Right lobe of liver (tissue), 6 donors: ENCODE measurements around the gene RASGRF2. TPM values are rescaled to one million over a fixed set of nuclear protein-coding genes. Genes with fewer than 3 reads are reported as not detected.

Experiments
- ATAC-seq, 4 donors: fragments of 200-7000 bp; cut with Tn5 transposase; one replicate each; pipeline ENCODE4 v1.9.1; 2020; ENCODE audit warnings: mild to moderate bottlenecking in 4 of 4, moderate library complexity in 4 of 4
- DNase-seq, 3 donors: peaks; one replicate each; pipeline ENCODE4 v3.0.0-alpha.2; 2020
- H3K27ac ChIP-seq, 3 donors: fragments of 200-600 bp; one replicate each; pipeline ENCODE4 v1.8.0; 2022
- H3K27me3 ChIP-seq, 2 donors: fragments of 200-600 bp; one replicate each; pipeline ENCODE4 v1.8.0; 2022
- H3K36me3 ChIP-seq, 4 donors: fragments of 200-600 bp; sonication (generic) in 1 of 4; one replicate each; pipeline versions ENCODE4 v1.5.1 to v1.8.0; 2017 to 2022; ENCODE audit warnings: control low read depth in 1 of 4
- H3K4me1 ChIP-seq, 4 donors: fragments of 200-600 bp; sonication (generic) in 1 of 4; one replicate each; pipeline versions ENCODE4 v1.5.1 to v1.8.0; 2017 to 2022; ENCODE audit warnings: control low read depth in 1 of 4
- H3K4me3 ChIP-seq, 3 donors: fragments of 200-600 bp; one replicate each; pipeline ENCODE4 v1.8.0; 2022
- H3K9me3 ChIP-seq, 4 donors: fragments of 200-600 bp; sonication (generic) in 1 of 4; one replicate each; pipeline versions ENCODE4 v1.5.1 to v1.8.0; 2017 to 2022; ENCODE audit warnings: control low read depth in 1 of 4
- POLR2A ChIP-seq: fragments of 450-650 bp; IDR thresholded peaks from one replicate; pipeline ENCODE4 v1.6.1; 2017; ENCODE audit warnings: antibody characterized with exemption, mild to moderate bottlenecking
- WGBS: methylation state at CpG from one replicate; pipeline ENCODE4 v1.1.6; 2018; ENCODE audit warnings: low coverage, low lambda C conversion rate; ENCODE audit not compliant: insufficient coverage; ENCODE audit errors: missing lambda C conversion rate; 5-methylcytosine and 5-hydroxymethylcytosine counted together
- intact Hi-C, 2 donors: fragments of 100-400 bp; cut with DNase I; formaldehyde crosslinking; loops; one replicate each; pipeline versions ENCODE4 v1.11.2 to v1.14.1; 2022
- total RNA-seq, 6 experiments: library from RNA; depleted of rRNA in 2 of 6; stranded (reverse); fragments of >200 nt in 2 of 6; fragmentation: NEBNext Ultra II Directional in 3 of 6; extraction: Animal tissue kit (Norgen Biotek cat#: 25700) in 3 of 6; gene quantifications; one replicate each; pipeline versions ENCODE4 v1.1.0 to v1.2.4, GENCODE V29; 2016 to 2023
- TF ChIP-seq, protein P1 (sequence below), 4 donors: fragments of 200-600 bp in 3 of 4; fragments of 450-650 bp in 1 of 4; IDR thresholded peaks; one replicate each; pipeline versions ENCODE4 v1.5.1 to v1.8.0; 2016 to 2022; ENCODE audit warnings: antibody characterized with exemption in 4 of 4, mild to moderate bottlenecking in 2 of 4
- donor health status: DM: no; HTN: yes; CAD: no.
- donor health status: DM: no; HTN: no; CAD: no.
- donor health status: DM: no; HTN: no; CAD: no.
- donor health status: DM: no; HTN: yes; CAD: no.
- donor health status: DM: no; HTN: yes; CAD: no.

RASGRF2 gene
- total RNA-seq, 6 experiments from 2014 or later, result 0.20 to 0.61 (median 0.36) TPM

GRCh38 chr5:81058121-81058520, 98.0 kb downstream of the RASGRF2 start:
- DNase-seq (no peak), ATAC-seq (no peak)
- no peak overlapping the region for H3K27ac ChIP-seq
- intact Hi-C loops, result no loop called here
- no peaks in the 10 kb centered on the region for H3K36me3 ChIP-seq
- WGBS, result 93% methylated on average over 1 of the region's 1 CpG
- H3K4me3 ChIP-seq, result no peak overlapping the region
- H3K4me1 ChIP-seq, result no peaks in the 10 kb centered on the region
- no peaks in the 10 kb centered on the region for H3K9me3 ChIP-seq
- TF ChIP-seq, protein P1, sequence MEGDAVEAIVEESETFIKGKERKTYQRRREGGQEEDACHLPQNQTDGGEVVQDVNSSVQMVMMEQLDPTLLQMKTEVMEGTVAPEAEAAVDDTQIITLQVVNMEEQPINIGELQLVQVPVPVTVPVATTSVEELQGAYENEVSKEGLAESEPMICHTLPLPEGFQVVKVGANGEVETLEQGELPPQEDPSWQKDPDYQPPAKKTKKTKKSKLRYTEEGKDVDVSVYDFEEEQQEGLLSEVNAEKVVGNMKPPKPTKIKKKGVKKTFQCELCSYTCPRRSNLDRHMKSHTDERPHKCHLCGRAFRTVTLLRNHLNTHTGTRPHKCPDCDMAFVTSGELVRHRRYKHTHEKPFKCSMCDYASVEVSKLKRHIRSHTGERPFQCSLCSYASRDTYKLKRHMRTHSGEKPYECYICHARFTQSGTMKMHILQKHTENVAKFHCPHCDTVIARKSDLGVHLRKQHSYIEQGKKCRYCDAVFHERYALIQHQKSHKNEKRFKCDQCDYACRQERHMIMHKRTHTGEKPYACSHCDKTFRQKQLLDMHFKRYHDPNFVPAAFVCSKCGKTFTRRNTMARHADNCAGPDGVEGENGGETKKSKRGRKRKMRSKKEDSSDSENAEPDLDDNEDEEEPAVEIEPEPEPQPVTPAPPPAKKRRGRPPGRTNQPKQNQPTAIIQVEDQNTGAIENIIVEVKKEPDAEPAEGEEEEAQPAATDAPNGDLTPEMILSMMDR (IDR thresholded peaks at IDR 0.05), result no peak
- TF ChIP-seq POLR2A, result no peak
- H3K27me3 ChIP-seq, result no peaks in the 10 kb centered on the region

- Histone ChIP-seq H3K4me3 (no peak overlapping the region), H3K27me3 (no peaks in the 10 kb centered on the region), H3K36me3 (no peaks in the 10 kb centered on the region), H3K4me1 (no peaks in the 10 kb centered on the region), H3K9me3 (no peaks in the 10 kb centered on the region), H3K27ac (no peak overlapping the region)
- intact Hi-C loops, result no loop called here
- DNase-seq (no peak), ATAC-seq (no peak)
- TF ChIP-seq POLR2A, result no peak
- TF ChIP-seq, protein P1 (IDR thresholded peaks at IDR 0.05), result no peak
- 56% methylated on average over 2 of the region's 3 CpGs for WGBS
Measured at GRCh38 chr5:81065492-81065891, 105.3 kb downstream of the RASGRF2 start.

DNA sequence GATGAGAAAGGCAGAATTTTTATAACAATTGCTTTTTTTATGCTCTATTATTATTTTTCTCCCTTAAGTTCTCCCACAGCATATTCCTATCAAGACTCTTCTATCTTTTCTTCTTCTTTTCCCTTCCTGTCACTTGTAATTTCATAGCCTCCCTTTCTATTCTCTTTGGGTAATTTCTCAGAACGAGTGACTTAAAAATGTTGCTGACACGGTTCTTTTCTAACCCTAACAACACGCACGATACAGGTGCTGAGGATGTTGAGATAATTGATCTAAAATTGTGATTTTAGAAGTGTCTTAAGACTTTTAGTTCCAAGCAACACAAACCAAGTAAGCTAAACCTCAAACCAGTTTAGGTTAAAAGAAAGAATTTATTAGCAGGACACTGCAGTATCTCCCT, 105.9 kb downstream of the RASGRF2 start:
- H3K36me3 ChIP-seq, result no peaks in the 10 kb centered on the region
- intact Hi-C loops, result no loop called here
- no peak overlapping the region for H3K27ac ChIP-seq
- DNase-seq (no peak), ATAC-seq (no peak)
- 97% methylated on average over 4 of the region's 4 CpGs for WGBS
- no peaks in the 10 kb centered on the region for H3K4me1 ChIP-seq
- H3K4me3 ChIP-seq, result no peak overlapping the region
- no peak for TF ChIP-seq POLR2A
- TF ChIP-seq, protein P1 (IDR thresholded peaks at IDR 0.05), result no peak
- H3K9me3 ChIP-seq, result no peaks in the 10 kb centered on the region
- H3K27me3 ChIP-seq, result no peaks in the 10 kb centered on the region

GRCh38 chr5:81067406-81067805, 107.2 kb downstream of the RASGRF2 start:
- Histone ChIP-seq H3K36me3 (no peaks in the 10 kb centered on the region), H3K4me3 (no peak overlapping the region), H3K9me3 (no peaks in the 10 kb centered on the region), H3K27me3 (no peaks in the 10 kb centered on the region), H3K4me1 (no peaks in the 10 kb centered on the region), H3K27ac (no peak overlapping the region)
- WGBS, result 62% methylated on average over 1 of the region's 1 CpG
- no peak for TF ChIP-seq POLR2A
- TF ChIP-seq, protein P1 (IDR thresholded peaks at IDR 0.05), result no peak
- intact Hi-C loops, result no loop called here
- DNase-seq (no peak), ATAC-seq (no peak)

DNA sequence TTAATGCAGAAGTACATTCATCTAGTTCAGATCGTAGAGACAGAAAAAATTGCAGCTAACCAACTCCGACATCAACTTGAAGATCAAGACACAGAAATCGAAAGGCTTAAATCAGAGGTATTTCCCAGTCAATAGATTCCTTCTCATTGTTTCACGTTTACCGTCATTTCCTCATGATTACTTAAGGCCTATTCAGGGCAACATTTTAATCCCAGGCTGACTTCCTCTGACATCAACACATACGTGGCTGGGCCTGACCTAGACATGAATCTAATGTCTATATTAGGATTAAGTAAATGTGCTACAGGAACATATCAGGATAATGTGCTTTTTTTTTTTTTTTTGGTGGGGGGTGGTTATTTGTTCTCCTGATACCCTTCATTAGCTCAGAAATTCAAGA, 107.9 kb downstream of the RASGRF2 start:
- H3K4me3 ChIP-seq, result no peak overlapping the region
- intact Hi-C loops, result no loop called here
- 69% methylated on average over 6 of the region's 6 CpGs for WGBS
- DNase-seq (no peak), ATAC-seq (no peak)
- H3K9me3 ChIP-seq, result no peaks in the 10 kb centered on the region
- TF ChIP-seq POLR2A, result no peak
- TF ChIP-seq, protein P1 (IDR thresholded peaks at IDR 0.05), result no peak
- no peaks in the 10 kb centered on the region for H3K4me1 ChIP-seq
- H3K36me3 ChIP-seq, result no peaks in the 10 kb centered on the region
- H3K27ac ChIP-seq, result no peak overlapping the region
- no peaks in the 10 kb centered on the region for H3K27me3 ChIP-seq
